HepG2 (cell line): Measurements from ENCODE around the gene VEGFB. TPM values are rescaled to one million over a fixed set of nuclear protein-coding genes. Genes with fewer than 3 reads are reported as not detected.
A peak's percentile ranks its signal among the peaks of the same experiment; 100 is the strongest.

ENCODE experiments used
- AGO1 ChIP-seq: fragments of 200-400 bp; formaldehyde crosslinking; IDR thresholded peaks from 2 replicates; pipeline ENCODE4 v1.6.1; 2017; ENCODE audit warnings: mild to moderate bottlenecking, low read depth, low read length, moderate library complexity; ENCODE audit not compliant: poor library complexity, severe bottlenecking
- BORCS8-MEF2B ChIP-seq: sonication (generic); formaldehyde crosslinking; IDR thresholded peaks from 2 replicates; pipeline ENCODE4 v1.8.0; 2022; ENCODE audit warnings: mild to moderate bottlenecking, missing genetic modification reagents
- CENPX ChIP-seq: sonication (generic); formaldehyde crosslinking; IDR thresholded peaks from 2 replicates; pipeline ENCODE4 v1.9.0; 2021; ENCODE audit warnings: mild to moderate bottlenecking, missing genetic modification reagents, moderate library complexity
- CREB3 ChIP-seq: sonication (generic); formaldehyde crosslinking; IDR thresholded peaks from 2 replicates; pipeline ENCODE4 v1.5.0; 2020; ENCODE audit warnings: missing genetic modification reagents
- CREM ChIP-seq, 2 experiments: sonication (generic) in 1 of 2; formaldehyde crosslinking in 1 of 2; IDR thresholded peaks; 2 replicates each; pipeline versions ENCODE4 v1.4.0 to v1.6.1; 2016 to 2020; ENCODE audit warnings: antibody characterized with exemption in 1 of 2, mild to moderate bottlenecking in 1 of 2, missing genetic modification reagents in 1 of 2
- FOSL1 ChIP-seq: sonication (generic); formaldehyde crosslinking; IDR thresholded peaks from 2 replicates; pipeline ENCODE4 v1.9.0; 2021; ENCODE audit warnings: missing genetic modification reagents, borderline replicate concordance
- IKZF5 ChIP-seq: IDR thresholded peaks from 2 replicates; pipeline ENCODE4 v1.6.1; 2018; ENCODE audit warnings: missing genetic modification reagents, mild to moderate bottlenecking, missing compliant biosample characterization
- JUNB ChIP-seq: sonication (generic); formaldehyde crosslinking; IDR thresholded peaks from 2 replicates; pipeline ENCODE4 v1.8.0; 2022; ENCODE audit warnings: missing genetic modification reagents, mild to moderate bottlenecking, borderline replicate concordance
- KDM6A ChIP-seq: IDR thresholded peaks from 2 replicates; pipeline ENCODE4 v1.6.1; 2016; ENCODE audit warnings: low read depth
- LBX2 ChIP-seq: sonication (generic); formaldehyde crosslinking; IDR thresholded peaks from 2 replicates; pipeline ENCODE4 v1.5.0; 2020; ENCODE audit warnings: missing genetic modification reagents, mild to moderate bottlenecking, borderline replicate concordance
- MEIS2 ChIP-seq: sonication (generic); formaldehyde crosslinking; IDR thresholded peaks from 2 replicates; pipeline ENCODE4 v1.9.0; 2021; ENCODE audit warnings: mild to moderate bottlenecking, missing genetic modification reagents
- NONO ChIP-seq, 2 experiments: fragments of 450-650 bp in 1 of 2; sonication (generic) in 1 of 2; formaldehyde crosslinking in 1 of 2; IDR thresholded peaks in 1 of 2; conservative IDR thresholded peaks in 1 of 2; 2 replicates each; pipeline versions ENCODE4 v1.6.1 to v1.8.0; 2017 to 2022; ENCODE audit warnings: mild to moderate bottlenecking in 1 of 2, missing genetic modification reagents in 1 of 2, moderate library complexity in 1 of 2
- ONECUT2 ChIP-seq: sonication (generic); formaldehyde crosslinking; IDR thresholded peaks from 2 replicates; pipeline ENCODE4 v1.4.0; 2020; ENCODE audit warnings: missing genetic modification reagents
- POGK ChIP-seq: sonication (generic); formaldehyde crosslinking; conservative IDR thresholded peaks from 2 replicates; pipeline ENCODE4 v1.8.0; 2022; ENCODE audit warnings: mild to moderate bottlenecking, moderate library complexity, missing genetic modification reagents
- SMAD3 ChIP-seq: sonication (generic); formaldehyde crosslinking; IDR thresholded peaks from 2 replicates; pipeline ENCODE4 v1.4.0; 2020; ENCODE audit warnings: missing genetic modification reagents
- SP2 ChIP-seq: sonication (generic); formaldehyde crosslinking; IDR thresholded peaks from 2 replicates; pipeline ENCODE4 v1.5.1; 2020; ENCODE audit warnings: mild to moderate bottlenecking, missing genetic modification reagents
- ZBTB1 ChIP-seq: sonication (generic); formaldehyde crosslinking; IDR thresholded peaks from 2 replicates; pipeline ENCODE4 v1.4.0; 2020; ENCODE audit warnings: missing genetic modification reagents, borderline replicate concordance
- ZNF276 ChIP-seq: sonication (generic); formaldehyde crosslinking; IDR thresholded peaks from 2 replicates; pipeline ENCODE4 v1.4.0; 2020; ENCODE audit warnings: mild to moderate bottlenecking, low read depth, missing genetic modification reagents
- ZNF3 ChIP-seq: IDR thresholded peaks from 2 replicates; pipeline ENCODE4 v1.7.0; 2017; ENCODE audit warnings: inconsistent platforms
- ZNF549 ChIP-seq: sonication (generic); formaldehyde crosslinking; IDR thresholded peaks from 2 replicates; pipeline ENCODE4 v1.5.0; 2020; ENCODE audit warnings: missing genetic modification reagents
- ZNF660 ChIP-seq: sonication (generic); formaldehyde crosslinking; IDR thresholded peaks from 2 replicates; pipeline ENCODE4 v1.5.1; 2020; ENCODE audit warnings: mild to moderate bottlenecking, low read depth, missing genetic modification reagents, borderline replicate concordance
- polyA plus RNA-seq, 8 experiments: library from polyadenylated mRNA; depleted of rRNA in 3 of 8; stranded (reverse) in 7 of 8; unstranded in 1 of 8; fragments of >200 nt; fragmentation: Illumina TruSeq in 4 of 8; extraction: Trizol in 4 of 8; gene quantifications; 2 replicates each; pipeline versions ENCODE4 v1.2.1 to v1.2.3, GENCODE V29; 2011 to 2016; ENCODE audit warnings: low read depth in 4 of 8, missing spikeins in 1 of 8, mixed read lengths in 1 of 8; ENCODE audit not compliant: insufficient read depth in 1 of 8
- total RNA-seq, 5 experiments: library from RNA; depleted of rRNA; stranded (reverse); fragments of >200 nt; fragmentation: Illumina TruSeq; extraction: Trizol; gene quantifications; 2 replicates each; pipeline ENCODE4 v1.2.3, GENCODE V29; 2016; ENCODE audit warnings: low read depth in 1 of 5

VEGFB gene
- total and polyA plus RNA-seq, 2 of the 13 experiments (the other 11 are each of a cell fraction or from before 2014, with no cell fraction given), result 9.0 to 11.3 TPM

- TF ChIP-seq POGK (CRISPR knock-in tag) (peak; percentile 53; the same call in 1 of the 2 replicates), ZNF3 (CRISPR knock-in tag) (no peak), IKZF5 (CRISPR knock-in tag) (peak; percentile 57), FOSL1 (CRISPR knock-in tag) (no peak), NONO (IDR thresholded peaks at IDR 0.05) (no peak), NONO (CRISPR knock-in tag; conservative IDR thresholded peaks at IDR 0.05) (peak; percentile 92), MEIS2 (CRISPR knock-in tag) (peak; percentile 54), ZNF660 (CRISPR knock-in tag) (no peak), AGO1 (no peak), KDM6A (CRISPR knock-in tag) (no peak), ZNF276 (CRISPR knock-in tag) (no peak), JUNB (CRISPR knock-in tag) (no peak), BORCS8-MEF2B (CRISPR knock-in tag) (peak; percentile 77), CENPX (no peak), SMAD3 (0 out of 2 replicates have a peak, but pooled peaks have one; percentile 41), LBX2 (CRISPR knock-in tag) (no peak), SP2 (CRISPR knock-in tag) (peak; percentile 84), ONECUT2 (CRISPR knock-in tag) (no peak), CREB3 (CRISPR knock-in tag) (no peak), ZNF549 (CRISPR knock-in tag) (peak; percentile 65; the same call in 1 of the 2 replicates), CREM (IDR thresholded peaks at IDR 0.05) (peak; percentile 29; the same call in 1 of the 2 replicates), CREM (CRISPR knock-in tag; IDR thresholded peaks at IDR 0.05) (no peak), ZBTB1 (CRISPR knock-in tag) (no peak)
These were observed 8.5 kb upstream of the VEGFB start, which contains the start of the genes NUDT22 and TRPT1 (continued) for GRCh38 chr11:64225608-64226506.
